Measurements from ENCODE around the gene LRRC57. TPM values are rescaled to one million over a fixed set of nuclear protein-coding genes. Genes with fewer than 3 reads are reported as not detected.

The LRRC57 gene
- total RNA-seq, 2 donors from 2014 or later: 14.6 to 19.3 TPM

DNA sequence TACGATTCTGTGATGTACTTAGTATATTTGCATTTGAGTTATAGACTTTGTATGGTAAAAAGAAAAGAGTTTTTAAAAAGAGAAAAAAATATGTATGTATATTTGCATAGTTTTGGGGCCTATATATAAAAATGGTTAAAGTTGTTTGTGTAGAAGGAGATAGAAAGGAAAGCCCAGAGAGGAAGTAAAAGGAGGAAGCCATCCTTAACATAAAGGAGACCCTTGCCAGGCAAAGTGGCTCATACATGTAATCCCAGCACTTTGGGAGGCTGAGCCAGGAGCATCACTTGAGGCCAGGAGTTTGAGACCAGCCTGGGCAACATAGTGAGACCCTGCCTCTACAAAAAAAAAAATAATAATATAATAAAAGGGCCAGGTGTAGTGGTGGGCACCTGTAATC lies 44.8 kb downstream of the LRRC57 start:
- TF ChIP-seq, protein P1, sequence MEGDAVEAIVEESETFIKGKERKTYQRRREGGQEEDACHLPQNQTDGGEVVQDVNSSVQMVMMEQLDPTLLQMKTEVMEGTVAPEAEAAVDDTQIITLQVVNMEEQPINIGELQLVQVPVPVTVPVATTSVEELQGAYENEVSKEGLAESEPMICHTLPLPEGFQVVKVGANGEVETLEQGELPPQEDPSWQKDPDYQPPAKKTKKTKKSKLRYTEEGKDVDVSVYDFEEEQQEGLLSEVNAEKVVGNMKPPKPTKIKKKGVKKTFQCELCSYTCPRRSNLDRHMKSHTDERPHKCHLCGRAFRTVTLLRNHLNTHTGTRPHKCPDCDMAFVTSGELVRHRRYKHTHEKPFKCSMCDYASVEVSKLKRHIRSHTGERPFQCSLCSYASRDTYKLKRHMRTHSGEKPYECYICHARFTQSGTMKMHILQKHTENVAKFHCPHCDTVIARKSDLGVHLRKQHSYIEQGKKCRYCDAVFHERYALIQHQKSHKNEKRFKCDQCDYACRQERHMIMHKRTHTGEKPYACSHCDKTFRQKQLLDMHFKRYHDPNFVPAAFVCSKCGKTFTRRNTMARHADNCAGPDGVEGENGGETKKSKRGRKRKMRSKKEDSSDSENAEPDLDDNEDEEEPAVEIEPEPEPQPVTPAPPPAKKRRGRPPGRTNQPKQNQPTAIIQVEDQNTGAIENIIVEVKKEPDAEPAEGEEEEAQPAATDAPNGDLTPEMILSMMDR (conservative IDR thresholded peaks at IDR 0.05): no peak
- peaks cover 7% of the 10 kb centered on the region for H3K4me1 ChIP-seq (ENCODE audit: control insufficient read depth, insufficient read depth, low read length)
- no peak for DNase-seq
- no peaks in the 10 kb centered on the region for H3K27me3 ChIP-seq (ENCODE audit: control insufficient read depth, insufficient read depth, low read length, poor library complexity, severe bottlenecking)
- Mint-ChIP-seq H3K27ac (no peak overlapping the region), H3K36me3 (ENCODE audit: low read depth) (peaks cover 12% of the 10 kb centered on the region), H3K4me1 (peaks cover 7% of the 10 kb centered on the region), H3K9me3 (no peaks in the 10 kb centered on the region), H3K4me3 (no peak overlapping the region), H3K27me3 (ENCODE audit: insufficient read depth) (no peaks in the 10 kb centered on the region)
- no peak overlapping the region for H3K4me3 ChIP-seq (ENCODE audit: low read length)
- 86 to 100% methylated on average over 1 of the region's 1 CpG for WGBS, 2 experiments (ENCODE audit: insufficient coverage in 1 of 2, insufficient read length in 1 of 2)
- no peak overlapping the region for H3K9ac ChIP-seq (ENCODE audit: extremely low read depth, low read length, poor library complexity, severe bottlenecking)
- H3K27ac ChIP-seq (ENCODE audit: low read depth, low read length): no peak overlapping the region
- H3K9me3 ChIP-seq (ENCODE audit: control insufficient read depth, low read length): no peaks in the 10 kb centered on the region
- peaks cover 11% of the 10 kb centered on the region for H3K36me3 ChIP-seq (ENCODE audit: control insufficient read depth, insufficient read depth, low read length)

DNA sequence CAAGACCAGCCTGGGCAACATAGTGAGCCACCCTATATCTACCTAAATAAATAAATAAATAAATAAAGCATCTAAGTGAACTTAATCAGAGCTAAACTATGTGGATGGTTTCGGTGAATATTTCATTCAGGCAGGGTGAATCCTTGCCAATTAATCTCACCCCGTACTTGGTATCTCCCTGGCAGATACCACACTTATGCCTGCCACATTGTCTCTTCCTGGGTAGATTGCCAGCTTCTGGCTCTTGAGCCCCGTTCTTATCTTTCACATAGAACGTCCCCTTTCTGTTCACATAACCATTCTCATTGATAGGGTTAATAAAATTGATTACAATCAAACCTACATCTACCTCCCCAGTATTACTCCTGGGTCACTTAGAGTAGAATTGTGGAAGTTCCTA lies 46.1 kb downstream of the LRRC57 start:
- DNase-seq: no peak
- Mint-ChIP-seq H3K27ac (no peak overlapping the region), H3K36me3 (ENCODE audit: low read depth) (peaks cover 15% of the 10 kb centered on the region)

DNA sequence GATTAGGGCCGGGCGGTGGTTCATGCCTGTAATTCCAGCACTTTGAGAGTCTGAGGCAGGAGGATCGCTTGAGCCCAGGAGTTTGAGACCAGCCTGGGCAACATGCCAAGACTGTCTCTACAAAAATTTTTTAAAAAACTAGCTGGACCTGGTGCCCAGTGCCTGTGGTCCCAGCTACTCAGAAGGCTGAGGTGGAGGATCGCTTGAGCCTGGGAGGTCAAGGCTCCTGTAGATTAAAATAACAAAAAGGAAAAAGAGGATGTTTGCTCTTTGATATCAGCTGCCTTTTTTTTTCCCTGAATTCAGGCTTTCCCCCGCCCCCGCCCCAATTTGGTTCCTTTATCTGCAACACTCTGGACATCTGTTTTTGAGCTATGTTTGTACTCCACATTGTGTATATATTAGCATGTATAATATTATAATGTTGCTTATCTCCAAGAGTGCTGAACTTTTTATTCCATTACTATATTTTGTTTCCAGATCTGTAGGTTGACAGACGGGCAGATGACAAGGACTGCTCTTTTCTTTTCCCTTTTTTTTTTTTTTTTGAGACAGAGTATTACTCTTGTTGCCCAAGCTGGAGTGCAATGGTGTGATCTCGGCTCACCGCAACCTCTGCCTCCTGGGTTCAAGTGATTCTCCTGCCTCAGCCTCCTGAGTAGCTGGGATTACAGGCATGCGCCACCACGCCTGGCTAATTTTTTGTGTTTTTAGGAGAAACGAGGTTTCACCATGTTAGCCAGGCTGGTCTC lies 48.6 kb downstream of the LRRC57 start:
- Mint-ChIP-seq H3K27me3 (ENCODE audit: insufficient read depth) (no peaks in the 10 kb centered on the region), H3K9me3 (no peaks in the 10 kb centered on the region), H3K36me3 (ENCODE audit: low read depth) (peaks cover 15% of the 10 kb centered on the region), H3K27ac (no peak overlapping the region), H3K4me1 (peaks cover 16% of the 10 kb centered on the region), H3K4me3 (no peak overlapping the region)
- H3K4me3 ChIP-seq (ENCODE audit: low read length): no peak overlapping the region
- no peak overlapping the region for H3K27ac ChIP-seq (ENCODE audit: low read depth, low read length)
- H3K4me1 ChIP-seq (ENCODE audit: control insufficient read depth, insufficient read depth, low read length): peaks cover 14% of the 10 kb centered on the region
- TF ChIP-seq, protein P1 (conservative IDR thresholded peaks at IDR 0.05): no peak
- H3K9me3 ChIP-seq (ENCODE audit: control insufficient read depth, low read length): no peaks in the 10 kb centered on the region
- peaks cover 7% of the 10 kb centered on the region for H3K36me3 ChIP-seq (ENCODE audit: control insufficient read depth, insufficient read depth, low read length)
- 83 to 90% methylated on average over 6 to 12 of the region's 12 CpGs for WGBS, 2 experiments (ENCODE audit: insufficient coverage in 1 of 2, insufficient read length in 1 of 2)
- DNase-seq: no peak
- H3K27me3 ChIP-seq (ENCODE audit: control insufficient read depth, insufficient read depth, low read length, poor library complexity, severe bottlenecking): no peaks in the 10 kb centered on the region
- no peak overlapping the region for H3K9ac ChIP-seq (ENCODE audit: extremely low read depth, low read length, poor library complexity, severe bottlenecking)

More for the DNA sequence above, 46.1 kb downstream of the LRRC57 start:
- H3K27me3 ChIP-seq (ENCODE audit: control insufficient read depth, insufficient read depth, low read length, poor library complexity, severe bottlenecking): no peaks in the 10 kb centered on the region
- peaks cover 9% of the 10 kb centered on the region for H3K4me1 Mint-ChIP-seq
- WGBS, 2 experiments (ENCODE audit: insufficient coverage in 1 of 2, insufficient read length in 1 of 2): 92 to 93% methylated on average over 2 to 4 of the region's 4 CpGs
- no peak overlapping the region for H3K27ac ChIP-seq (ENCODE audit: low read depth, low read length)
- TF ChIP-seq, protein P1 (conservative IDR thresholded peaks at IDR 0.05): no peak
- H3K27me3 Mint-ChIP-seq (ENCODE audit: insufficient read depth): no peaks in the 10 kb centered on the region
- no peak overlapping the region for H3K9ac ChIP-seq (ENCODE audit: extremely low read depth, low read length, poor library complexity, severe bottlenecking)
- H3K36me3 ChIP-seq (ENCODE audit: control insufficient read depth, insufficient read depth, low read length): peaks cover 7% of the 10 kb centered on the region
- no peak overlapping the region for H3K4me3 ChIP-seq (ENCODE audit: low read length)
- no peaks in the 10 kb centered on the region for H3K9me3 Mint-ChIP-seq
- H3K9me3 ChIP-seq (ENCODE audit: control insufficient read depth, low read length): no peaks in the 10 kb centered on the region
- peaks cover 14% of the 10 kb centered on the region for H3K4me1 ChIP-seq (ENCODE audit: control insufficient read depth, insufficient read depth, low read length)
- H3K4me3 Mint-ChIP-seq: no peak overlapping the region
